GM21381 (cell line): ENCODE results near the gene IHH.

Source experiments
- ATAC-seq: cut with Tn5 transposase; IDR thresholded peaks from one replicate; pipeline ENCODE4 v1.9.1; 2021; ENCODE audit warnings: mild to moderate bottlenecking, moderate library complexity; ENCODE audit not compliant: unreplicated experiment

IHH gene

GRCh38 chr2:219041252-219041651 lies 19.5 kb downstream of the IHH start, which contains the start of gene CFAP65:
Gene CFAP65, minus strand, starts transcription at chr2:219041516. Its CDS starts 2,468 bp downstream, at chr2:219039048.
- no peak for ATAC-seq

- no peak for ATAC-seq
Measured at GRCh38 chr2:219038600-219038999, 22.1 kb downstream of the IHH start.

DNA sequence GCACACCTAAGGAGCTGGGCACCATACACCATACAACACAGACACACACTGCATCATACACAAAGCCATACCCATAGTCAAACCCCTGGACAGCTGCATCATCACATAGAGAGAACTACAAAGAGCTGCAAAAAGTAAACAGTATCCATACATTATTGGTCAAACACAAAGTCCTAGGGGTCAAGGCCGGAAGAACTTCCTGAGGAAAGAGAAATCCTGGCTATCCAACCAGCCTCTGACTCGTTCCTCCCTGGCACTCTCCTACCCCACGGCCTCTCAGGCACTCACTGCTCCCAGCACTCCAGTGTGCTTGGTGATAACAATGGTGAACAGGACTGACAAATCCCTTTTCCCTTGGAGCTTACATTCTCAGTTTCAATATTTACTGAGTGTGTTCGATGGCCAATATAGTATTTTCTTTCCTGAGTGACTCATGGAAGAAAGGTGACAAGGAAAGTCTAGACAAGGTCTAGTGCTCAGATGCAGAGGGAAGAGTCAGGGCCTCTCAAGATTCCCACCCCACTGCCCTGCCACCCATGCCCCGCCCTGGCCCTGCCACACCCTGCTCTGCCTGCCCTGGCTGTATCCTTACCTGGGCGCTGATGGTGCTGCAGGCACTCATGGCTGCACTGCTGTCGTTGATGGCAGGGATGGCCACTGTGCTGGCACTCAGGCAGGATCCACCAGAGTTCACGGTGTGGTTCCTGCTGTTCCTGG lies 22.8 kb downstream of the IHH start:
- no peak for ATAC-seq

- no peak for ATAC-seq
Measured at GRCh38 chr2:219035942-219036341, 24.8 kb downstream of the IHH start.

GRCh38 chr2:219034823-219035222 lies 25.9 kb downstream of the IHH start:
- no peak for ATAC-seq

- no peak for ATAC-seq
Measured at GRCh38 chr2:219032051-219032745, 28.5 kb downstream of the IHH start.

GRCh38 chr2:219031005-219031738 lies 29.5 kb downstream of the IHH start:
- no peak for ATAC-seq

GRCh38 chr2:219030177-219030940 lies 30.4 kb downstream of the IHH start:
- no peak for ATAC-seq

GRCh38 chr2:219029829-219030165 lies 30.9 kb downstream of the IHH start:
- peak; percentile 75 for ATAC-seq

- no peak for ATAC-seq
Measured at GRCh38 chr2:219028996-219029828, 31.5 kb downstream of the IHH start.

DNA sequence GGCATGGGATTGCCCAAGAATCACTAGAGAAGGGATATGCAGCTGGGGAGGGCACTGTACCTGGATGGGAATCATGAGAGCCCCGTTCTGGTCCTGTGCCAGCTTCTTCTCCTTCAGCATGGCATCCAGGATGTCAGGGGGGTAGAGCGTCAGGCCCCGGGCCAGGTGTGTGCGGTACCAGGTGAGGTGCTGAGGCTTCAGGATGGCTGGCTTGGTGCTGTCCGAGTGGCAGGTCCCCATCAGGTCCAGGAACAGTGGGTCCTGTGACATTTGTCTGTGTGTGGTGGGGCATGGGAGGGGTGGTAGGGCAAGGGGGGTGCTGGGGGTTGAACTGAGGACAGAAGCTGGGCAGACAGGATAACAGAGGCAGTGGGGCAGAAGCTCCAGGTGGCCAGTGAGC lies 32.6 kb downstream of the IHH start:
- ATAC-seq: no peak

- no peak for ATAC-seq
Measured at GRCh38 chr2:219027511-219028055, 33.1 kb downstream of the IHH start.

- ATAC-seq: no peak
Measured at GRCh38 chr2:219026946-219027345, 33.8 kb downstream of the IHH start.

GRCh38 chr2:219025637-219026585 lies 34.8 kb downstream of the IHH start:
- ATAC-seq: no peak

GRCh38 chr2:219024059-219024458 lies 36.7 kb downstream of the IHH start:
- no peak for ATAC-seq

- ATAC-seq: no peak
Measured at GRCh38 chr2:219023045-219023605, 37.6 kb downstream of the IHH start.

GRCh38 chr2:219022616-219023015 lies 38.1 kb downstream of the IHH start:
- ATAC-seq: no peak

GRCh38 chr2:219022041-219022440 lies 38.7 kb downstream of the IHH start:
- ATAC-seq: no peak

DNA sequence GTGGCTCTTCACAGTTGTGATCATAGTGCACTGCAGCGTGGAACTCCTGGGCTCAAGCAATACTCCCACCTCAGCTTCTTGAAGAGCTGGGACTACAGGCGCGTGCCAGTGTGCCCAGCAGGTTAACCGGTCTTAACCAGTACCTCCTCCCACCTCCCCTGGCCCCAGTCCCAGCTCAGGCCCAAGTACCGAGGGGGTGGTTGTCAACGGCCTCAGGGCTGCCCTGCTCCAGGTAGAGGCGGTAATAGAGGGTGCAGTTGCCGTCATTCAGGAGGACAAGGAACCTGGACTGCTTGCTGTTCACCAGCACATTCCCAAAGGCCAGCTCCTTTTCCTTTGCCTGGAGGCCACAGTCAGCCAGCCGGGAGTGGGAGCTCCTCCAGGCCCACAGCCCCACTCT lies 39.1 kb downstream of the IHH start:
- ATAC-seq: no peak
